GM19035 (cell line): ENCODE results near the gene SUSD6.
"Not testable (repeated sequence)": the region's sequence is repeated elsewhere in the genome, so short reads cannot be mapped to it uniquely, and the experiment has no call there.

Source experiments
- ATAC-seq: cut with Tn5 transposase; IDR thresholded peaks from one replicate; pipeline ENCODE4 v1.9.1; 2021; ENCODE audit not compliant: unreplicated experiment

Gene SUSD6

GRCh38 chr14:69619012-69619411, 7.6 kb downstream of the SUSD6 start:
- ATAC-seq: no peak

- no peak for ATAC-seq
Observed at GRCh38 chr14:69620211-69620611, 8.8 kb downstream of the SUSD6 start.

GRCh38 chr14:69620981-69621380, 9.6 kb downstream of the SUSD6 start:
- ATAC-seq: no peak

- no peak for ATAC-seq
Observed at GRCh38 chr14:69624136-69624535, 12.7 kb downstream of the SUSD6 start.

GRCh38 chr14:69625299-69626131, 14.1 kb downstream of the SUSD6 start:
- ATAC-seq: peak; percentile 85

- ATAC-seq: no peak
Observed at GRCh38 chr14:69626132-69626500, 14.7 kb downstream of the SUSD6 start.

- no peak for ATAC-seq
Observed at GRCh38 chr14:69629225-69630127, 18.1 kb downstream of the SUSD6 start.

GRCh38 chr14:69630360-69630759, 19.0 kb downstream of the SUSD6 start:
- ATAC-seq: no peak

- ATAC-seq: no peak
Observed at GRCh38 chr14:69631509-69631908, 20.1 kb downstream of the SUSD6 start.

GRCh38 chr14:69632164-69632563, 20.8 kb downstream of the SUSD6 start:
- no peak for ATAC-seq

- no peak for ATAC-seq
Observed at GRCh38 chr14:69632593-69633151, 21.3 kb downstream of the SUSD6 start.

- ATAC-seq: no peak
Observed at GRCh38 chr14:69633238-69633637, 21.8 kb downstream of the SUSD6 start.

- ATAC-seq: no peak
Observed at GRCh38 chr14:69635981-69636639, 24.7 kb downstream of the SUSD6 start.

- no peak for ATAC-seq
Observed at GRCh38 chr14:69636718-69637480, 25.5 kb downstream of the SUSD6 start.

GRCh38 chr14:69637503-69638031, 26.2 kb downstream of the SUSD6 start:
- peak; percentile 19 for ATAC-seq

GRCh38 chr14:69640931-69641330, 29.5 kb downstream of the SUSD6 start:
- ATAC-seq: no peak

- ATAC-seq: not testable (repeated sequence)
Observed at GRCh38 chr14:69642212-69642793, 30.9 kb downstream of the SUSD6 start.

- ATAC-seq: no peak
Observed at GRCh38 chr14:69643430-69644200, 32.2 kb downstream of the SUSD6 start.

GRCh38 chr14:69644814-69645213, 33.4 kb downstream of the SUSD6 start:
- ATAC-seq: no peak
